AG10803 (cell line): ENCODE data around the gene CELF3.
A peak's percentile ranks its signal among the peaks of the same experiment; 100 is the strongest.

Experiments
- DNase-seq: peaks from one replicate; pipeline ENCODE4 v3.0.0; 2010; ENCODE audit warnings: low read depth
- H3K4me3 ChIP-seq: 2 replicates; pipeline ENCODE4 v1.5.1; 2011; ENCODE audit warnings: mild to moderate bottlenecking, low read length, control low read depth
- CTCF ChIP-seq: conservative IDR thresholded peaks from 2 replicates; pipeline ENCODE4 v1.5.1; 2011; ENCODE audit warnings: mild to moderate bottlenecking, low read length, control low read depth, inconsistent platforms

CELF3 gene

GRCh38 chr1:151720125-151720524 lies 3.5 kb upstream of the CELF3 start:
- no peak for DNase-seq
- H3K4me3 ChIP-seq: peak overlapping the region; percentile 52
- TF ChIP-seq CTCF: no peak

- TF ChIP-seq CTCF: no peak
- no peak overlapping the region for H3K4me3 ChIP-seq
- no peak for DNase-seq
Observed at GRCh38 chr1:151718666-151719065, 2.1 kb upstream of the CELF3 start.

GRCh38 chr1:151718011-151718431 lies 1.4 kb upstream of the CELF3 start:
- H3K4me3 ChIP-seq: no peak overlapping the region
- DNase-seq: peak; percentile 6
- no peak for TF ChIP-seq CTCF

GRCh38 chr1:151716405-151716762 lies 219 bp downstream of the CELF3 start:
- no peak for TF ChIP-seq CTCF
- DNase-seq: no peak
- no peak overlapping the region for H3K4me3 ChIP-seq

- no peak overlapping the region for H3K4me3 ChIP-seq
- DNase-seq: no peak
- no peak for TF ChIP-seq CTCF
Observed at GRCh38 chr1:151715726-151716404, 738 bp downstream of the CELF3 start.

- no peak for TF ChIP-seq CTCF
- no peak for DNase-seq
- no peak overlapping the region for H3K4me3 ChIP-seq
Observed at GRCh38 chr1:151714820-151715725, 1.5 kb downstream of the CELF3 start.

- no peak for DNase-seq
- no peak overlapping the region for H3K4me3 ChIP-seq
- no peak for TF ChIP-seq CTCF
Observed at GRCh38 chr1:151713874-151714273, 2.7 kb downstream of the CELF3 start.
